ENCODE data around the gene CROCC.

GRCh38 chr1:16926491-16927073, 4.9 kb downstream of the CROCC start:
- TF ChIP-seq, protein P1, sequence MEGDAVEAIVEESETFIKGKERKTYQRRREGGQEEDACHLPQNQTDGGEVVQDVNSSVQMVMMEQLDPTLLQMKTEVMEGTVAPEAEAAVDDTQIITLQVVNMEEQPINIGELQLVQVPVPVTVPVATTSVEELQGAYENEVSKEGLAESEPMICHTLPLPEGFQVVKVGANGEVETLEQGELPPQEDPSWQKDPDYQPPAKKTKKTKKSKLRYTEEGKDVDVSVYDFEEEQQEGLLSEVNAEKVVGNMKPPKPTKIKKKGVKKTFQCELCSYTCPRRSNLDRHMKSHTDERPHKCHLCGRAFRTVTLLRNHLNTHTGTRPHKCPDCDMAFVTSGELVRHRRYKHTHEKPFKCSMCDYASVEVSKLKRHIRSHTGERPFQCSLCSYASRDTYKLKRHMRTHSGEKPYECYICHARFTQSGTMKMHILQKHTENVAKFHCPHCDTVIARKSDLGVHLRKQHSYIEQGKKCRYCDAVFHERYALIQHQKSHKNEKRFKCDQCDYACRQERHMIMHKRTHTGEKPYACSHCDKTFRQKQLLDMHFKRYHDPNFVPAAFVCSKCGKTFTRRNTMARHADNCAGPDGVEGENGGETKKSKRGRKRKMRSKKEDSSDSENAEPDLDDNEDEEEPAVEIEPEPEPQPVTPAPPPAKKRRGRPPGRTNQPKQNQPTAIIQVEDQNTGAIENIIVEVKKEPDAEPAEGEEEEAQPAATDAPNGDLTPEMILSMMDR (IDR thresholded peaks at IDR 0.05), result no peak
- no peak for TF ChIP-seq POLR2AphosphoS5 (IDR thresholded peaks at IDR 0.05)
